CD4-positive, alpha-beta T cell treated with Interleukin-2 at 100 ng/mL for 4 hours (primary cell): Measurements from ENCODE around the gene CNGA4.

Experiments used
- DNase-seq: peaks from one replicate; pipeline ENCODE4 v3.0.0-alpha.2; 2020; ENCODE audit warnings: low spot score

Gene CNGA4

GRCh38 chr11:6238902-6239301, at the start of gene CNGA4:
Gene CNGA4 (plus strand): TSS chr11:6239089. CDS start chr11:6239207, 118 bp downstream.
- no peak for DNase-seq

- DNase-seq, result no peak
Measured at GRCh38 chr11:6191742-6192141, 47.1 kb upstream of the CNGA4 start.

GRCh38 chr11:6194065-6194581, 44.8 kb upstream of the CNGA4 start:
- peak; percentile 3 for DNase-seq

GRCh38 chr11:6196396-6196795, 42.5 kb upstream of the CNGA4 start:
- peak; percentile 27 for DNase-seq

GRCh38 chr11:6197466-6198200, 41.3 kb upstream of the CNGA4 start:
- no peak for DNase-seq

- DNase-seq, result no peak
Measured at GRCh38 chr11:6199174-6199810, 39.6 kb upstream of the CNGA4 start, which contains the start of gene OR52W1. Gene OR52W1 (plus strand): TSS chr11:6199224. CDS start chr11:6199224, 0 bp downstream.

- peak; percentile 31 for DNase-seq
Measured at GRCh38 chr11:6200975-6201374, 37.9 kb upstream of the CNGA4 start.

GRCh38 chr11:6201481-6201880, 37.4 kb upstream of the CNGA4 start:
- peak; percentile 32 for DNase-seq

- DNase-seq, result no peak
Measured at GRCh38 chr11:6202041-6202440, 36.8 kb upstream of the CNGA4 start.

GRCh38 chr11:6203327-6203726, 35.6 kb upstream of the CNGA4 start:
- peak; percentile 31 for DNase-seq

- DNase-seq, result no peak
Measured at GRCh38 chr11:6204706-6205105, 34.2 kb upstream of the CNGA4 start.

- DNase-seq, result no peak
Measured at GRCh38 chr11:6205366-6205765, 33.5 kb upstream of the CNGA4 start, which contains the start of gene C11orf42. Gene C11orf42 (plus strand): TSS chr11:6205557. CDS start chr11:6205616, 59 bp downstream.

- DNase-seq, result no peak
Measured at GRCh38 chr11:6206456-6207180, 32.3 kb upstream of the CNGA4 start.

GRCh38 chr11:6209801-6210200, 29.1 kb upstream of the CNGA4 start:
- no peak for DNase-seq

- no peak for DNase-seq
Measured at GRCh38 chr11:6210274-6210955, 28.5 kb upstream of the CNGA4 start.

GRCh38 chr11:6214530-6214929, 24.4 kb upstream of the CNGA4 start:
- DNase-seq, result no peak

- DNase-seq, result no peak
Measured at GRCh38 chr11:6216501-6216900, 22.4 kb upstream of the CNGA4 start.

GRCh38 chr11:6217722-6218121, 21.2 kb upstream of the CNGA4 start:
- no peak for DNase-seq

- DNase-seq, result no peak
Measured at GRCh38 chr11:6219359-6219758, 19.5 kb upstream of the CNGA4 start.

- DNase-seq, result no peak
Measured at GRCh38 chr11:6223854-6224253, 15.0 kb upstream of the CNGA4 start.

GRCh38 chr11:6224421-6224820, 14.5 kb upstream of the CNGA4 start:
- DNase-seq, result no peak

- DNase-seq, result no peak
Measured at GRCh38 chr11:6225024-6225423, 13.9 kb upstream of the CNGA4 start.
